ENCODE data around the gene ANKRD61. TPM values are rescaled to one million over a fixed set of nuclear protein-coding genes. Genes with fewer than 3 reads are reported as not detected.
A peak's percentile ranks its signal among the peaks of the same experiment; 100 is the strongest.

ANKRD61 gene
- total RNA-seq, 4 donors from 2014 or later: not detected

DNA sequence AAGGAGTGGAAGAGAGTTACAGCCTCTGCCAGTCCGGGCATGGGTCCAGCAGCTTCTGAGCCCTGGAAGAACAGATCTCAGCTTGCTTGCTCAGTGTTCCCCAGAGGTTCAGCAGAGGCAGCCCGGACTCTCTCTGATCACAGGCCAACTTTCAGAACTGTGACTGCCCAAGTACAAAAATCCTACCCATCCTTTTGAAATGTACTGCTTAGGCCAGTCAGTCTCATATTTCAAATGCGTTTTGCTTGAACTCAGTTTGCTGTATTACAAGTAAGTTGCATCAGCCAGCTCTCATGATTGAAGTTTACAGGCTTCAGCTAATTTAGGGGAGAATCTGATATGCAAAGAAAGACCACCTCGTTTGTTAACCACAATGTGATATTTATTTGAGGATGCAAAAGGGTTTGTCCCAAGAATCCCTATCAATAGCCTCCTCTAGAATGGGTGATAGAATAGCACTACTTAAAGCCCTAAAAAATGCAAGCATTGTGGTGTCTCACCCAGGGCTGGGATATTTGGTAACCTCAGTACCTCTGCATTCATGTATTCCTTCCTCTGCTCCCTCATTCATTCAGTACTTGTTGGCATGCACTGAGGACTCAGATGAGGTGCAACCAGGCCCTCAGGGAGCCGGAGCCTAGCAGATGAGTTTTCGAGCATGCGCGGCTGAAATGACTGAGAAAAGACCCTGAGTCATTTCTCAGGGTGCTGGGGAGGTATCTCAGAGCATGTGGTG is 15.1 kb upstream of the ANKRD61 start:
- no peak for DNase-seq (ENCODE audit: extremely low spot score)
- Histone ChIP-seq H3K4me1 (peaks cover 14 to 34% (median 25%) of the 10 kb centered on the region in 4 donors), H3K27me3 (no peaks in the 10 kb centered on the region), H3K9me3 (no peaks in the 10 kb centered on the region), H3K27ac (replicated peaks in 1 of 4) (peak overlapping the region; percentile 37 to 59 (median 56)), H3K36me3 (peaks cover 34 to 77% (median 66%) of the 10 kb centered on the region in 4 donors), H3K4me3 (no peak overlapping the region)
- no peak for TF ChIP-seq POLR2AphosphoS5 (IDR thresholded peaks at IDR 0.05)
- TF ChIP-seq, protein P1, sequence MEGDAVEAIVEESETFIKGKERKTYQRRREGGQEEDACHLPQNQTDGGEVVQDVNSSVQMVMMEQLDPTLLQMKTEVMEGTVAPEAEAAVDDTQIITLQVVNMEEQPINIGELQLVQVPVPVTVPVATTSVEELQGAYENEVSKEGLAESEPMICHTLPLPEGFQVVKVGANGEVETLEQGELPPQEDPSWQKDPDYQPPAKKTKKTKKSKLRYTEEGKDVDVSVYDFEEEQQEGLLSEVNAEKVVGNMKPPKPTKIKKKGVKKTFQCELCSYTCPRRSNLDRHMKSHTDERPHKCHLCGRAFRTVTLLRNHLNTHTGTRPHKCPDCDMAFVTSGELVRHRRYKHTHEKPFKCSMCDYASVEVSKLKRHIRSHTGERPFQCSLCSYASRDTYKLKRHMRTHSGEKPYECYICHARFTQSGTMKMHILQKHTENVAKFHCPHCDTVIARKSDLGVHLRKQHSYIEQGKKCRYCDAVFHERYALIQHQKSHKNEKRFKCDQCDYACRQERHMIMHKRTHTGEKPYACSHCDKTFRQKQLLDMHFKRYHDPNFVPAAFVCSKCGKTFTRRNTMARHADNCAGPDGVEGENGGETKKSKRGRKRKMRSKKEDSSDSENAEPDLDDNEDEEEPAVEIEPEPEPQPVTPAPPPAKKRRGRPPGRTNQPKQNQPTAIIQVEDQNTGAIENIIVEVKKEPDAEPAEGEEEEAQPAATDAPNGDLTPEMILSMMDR (IDR thresholded peaks at IDR 0.05): no peak
- TF ChIP-seq EP300 (IDR thresholded peaks at IDR 0.05): no peak
- intact Hi-C loops (cut with DNase I): no loop called here
- 68% methylated on average over 8 of the region's 8 CpGs for WGBS

DNA sequence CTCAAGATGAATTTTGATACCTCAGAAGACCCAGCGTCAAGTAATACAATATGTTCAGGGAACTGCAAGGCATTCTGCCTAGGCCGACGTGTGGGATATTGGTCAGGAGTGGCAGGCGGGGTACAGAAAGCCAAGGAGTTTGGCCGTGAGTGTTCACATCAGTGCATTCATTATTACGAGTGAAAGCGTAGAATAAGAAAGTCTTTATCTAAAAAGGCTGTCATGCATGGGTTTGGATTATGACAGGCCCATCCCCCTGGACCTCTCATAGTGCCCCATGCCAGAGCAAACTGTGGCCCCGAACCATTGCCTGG is 14.6 kb upstream of the ANKRD61 start:
- WGBS: 91% methylated on average over 7 of the region's 8 CpGs
- H3K27ac ChIP-seq (replicated peaks in 1 of 4): peak overlapping the region in 2 of 4 donors; percentile 58 to 59
- intact Hi-C loops (cut with DNase I): no loop called here
- TF ChIP-seq POLR2A (IDR thresholded peaks at IDR 0.05; ENCODE audit: low read depth): no peak
- H3K4me3 ChIP-seq: no peak overlapping the region
- no peak for DNase-seq (ENCODE audit: extremely low spot score)
- H3K4me1 ChIP-seq: peaks cover 14 to 32% (median 22%) of the 10 kb centered on the region in 4 donors
- H3K27me3 ChIP-seq: no peaks in the 10 kb centered on the region
- peaks cover 38 to 81% (median 70%) of the 10 kb centered on the region in 4 donors for H3K36me3 ChIP-seq
- no peaks in the 10 kb centered on the region for H3K9me3 ChIP-seq

DNA sequence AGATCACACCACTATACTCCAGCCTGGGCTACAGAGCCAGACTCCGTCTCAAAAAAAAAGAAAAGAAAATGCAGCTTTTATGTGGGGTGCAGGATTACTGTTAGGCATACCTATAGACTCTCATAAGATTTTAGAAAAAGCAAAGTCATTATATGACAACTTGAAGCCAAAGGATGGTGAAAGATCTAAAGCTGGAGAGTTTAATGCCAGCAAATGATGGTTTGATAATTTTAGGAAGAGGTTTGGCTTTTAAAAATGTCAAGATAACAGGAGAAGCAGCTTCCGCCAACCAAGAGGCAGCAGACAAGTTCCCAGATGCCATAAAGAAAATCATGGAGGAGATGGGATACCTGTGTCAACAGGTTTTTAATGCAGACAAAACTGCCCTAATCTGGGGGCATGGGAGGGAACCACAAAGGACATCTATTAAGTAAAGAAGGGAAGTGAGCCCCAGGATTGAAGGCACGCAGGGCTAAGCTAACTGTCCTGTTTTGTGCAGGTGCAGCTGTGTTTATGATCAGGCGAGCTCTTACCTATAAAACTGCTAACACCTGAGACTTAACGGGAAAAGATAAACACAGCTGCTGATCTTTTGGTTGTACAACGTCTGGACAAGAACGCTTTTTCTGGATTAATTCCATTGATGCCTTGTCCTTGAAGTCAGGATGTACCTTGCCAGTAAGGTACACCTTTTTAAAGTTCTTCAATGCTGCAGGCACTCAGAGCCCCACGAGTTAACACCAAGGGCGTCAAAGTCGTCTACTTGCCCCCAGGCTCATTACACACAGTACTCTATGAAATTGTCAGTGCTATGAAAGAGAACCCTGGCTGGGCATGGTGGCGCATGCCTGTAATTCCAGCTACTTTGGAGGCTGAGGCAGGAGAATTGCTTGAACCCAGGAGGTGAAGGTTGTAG is 10.5 kb upstream of the ANKRD61 start:
- no peak for TF ChIP-seq POLR2AphosphoS5 (IDR thresholded peaks at IDR 0.05)
- intact Hi-C loops (cut with DNase I): no loop called here
- WGBS: 85% methylated on average over 11 of the region's 11 CpGs
- Histone ChIP-seq H3K27ac (replicated peaks in 1 of 4) (no peak overlapping the region), H3K4me3 (no peak overlapping the region), H3K27me3 (no peaks in the 10 kb centered on the region), H3K36me3 (peaks cover 70 to 100% (median 94%) of the 10 kb centered on the region in 4 donors), H3K9me3 (no peaks in the 10 kb centered on the region), H3K4me1 (peaks cover 6 to 15% (median 10%) of the 10 kb centered on the region in 4 donors)
- DNase-seq (ENCODE audit: extremely low spot score): no peak

DNA sequence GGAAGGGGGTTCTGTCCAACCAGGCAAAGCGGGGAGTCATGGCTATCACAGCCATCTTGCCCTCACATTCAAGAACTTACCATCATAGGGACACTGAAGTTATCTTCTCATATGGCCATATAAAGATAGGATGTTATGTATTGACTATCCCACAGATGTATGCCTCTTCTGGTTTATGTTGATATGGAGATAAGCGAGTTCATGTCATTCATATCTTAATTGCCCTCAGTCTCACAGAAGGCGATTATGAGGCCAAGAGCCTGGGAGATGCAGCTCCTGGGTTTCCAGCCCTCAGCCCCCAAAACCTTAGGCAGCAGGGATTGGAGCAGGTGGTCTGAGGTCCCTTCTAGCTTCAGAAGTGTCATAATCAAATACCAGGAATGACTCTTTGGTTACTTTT is 8.5 kb upstream of the ANKRD61 start:
- peaks cover 3 to 17% (median 8%) of the 10 kb centered on the region in 4 donors for H3K4me1 ChIP-seq
- no peaks in the 10 kb centered on the region for H3K9me3 ChIP-seq

DNA sequence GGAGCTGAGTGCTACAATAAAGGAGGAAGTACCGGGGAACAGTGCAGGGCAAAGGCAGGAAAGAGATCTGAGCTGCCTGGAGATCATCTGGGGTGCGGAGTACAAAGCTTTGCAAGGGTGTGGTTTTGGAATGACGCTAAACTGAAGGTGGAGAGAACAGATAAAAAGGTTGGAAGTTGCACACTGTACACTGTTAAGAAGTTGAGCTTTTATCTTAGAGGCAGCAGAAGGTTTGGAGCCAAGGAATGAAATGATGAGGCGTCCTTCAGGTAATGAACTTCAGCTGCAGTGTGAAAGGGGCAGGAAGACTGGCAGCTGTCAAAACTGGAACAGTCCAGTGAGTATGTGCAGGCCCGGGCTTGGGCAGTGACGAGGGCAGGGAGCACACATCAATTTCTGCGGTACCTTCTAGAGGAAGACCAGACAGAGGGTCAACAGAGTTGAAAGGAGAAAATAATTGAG is 7.2 kb upstream of the ANKRD61 start:
- no peak overlapping the region for H3K4me3 ChIP-seq
- H3K4me1 ChIP-seq: peaks cover 3 to 17% (median 8%) of the 10 kb centered on the region in 4 donors
- DNase-seq (ENCODE audit: extremely low spot score): no peak
- no peaks in the 10 kb centered on the region for H3K27me3 ChIP-seq
- TF ChIP-seq EP300 (IDR thresholded peaks at IDR 0.05) (no peak), POLR2A (IDR thresholded peaks at IDR 0.05; ENCODE audit: low read depth) (no peak), POLR2AphosphoS5 (IDR thresholded peaks at IDR 0.05) (no peak)
- TF ChIP-seq, protein P1 (IDR thresholded peaks at IDR 0.05): no peak
- 86% methylated on average over 7 of the region's 7 CpGs for WGBS
- no peak overlapping the region for H3K27ac ChIP-seq (replicated peaks in 1 of 4)
- H3K9me3 ChIP-seq: no peaks in the 10 kb centered on the region
- intact Hi-C loops (cut with DNase I): no loop called here
- peaks cover 80 to 100% (median 95%) of the 10 kb centered on the region in 4 donors for H3K36me3 ChIP-seq

More for the DNA sequence above, 8.5 kb upstream of the ANKRD61 start:
- H3K27ac ChIP-seq (replicated peaks in 1 of 4): no peak overlapping the region
- peaks cover 82 to 100% (median 96%) of the 10 kb centered on the region in 4 donors for H3K36me3 ChIP-seq
- no peak overlapping the region for H3K4me3 ChIP-seq
- TF ChIP-seq POLR2AphosphoS5 (IDR thresholded peaks at IDR 0.05) (no peak), POLR2A (IDR thresholded peaks at IDR 0.05; ENCODE audit: low read depth) (no peak), EP300 (IDR thresholded peaks at IDR 0.05) (no peak)
- TF ChIP-seq, protein P1 (IDR thresholded peaks at IDR 0.05): no peak
- no peak for DNase-seq (ENCODE audit: extremely low spot score)
- intact Hi-C loops (cut with DNase I): no loop called here
- H3K27me3 ChIP-seq: no peaks in the 10 kb centered on the region
- 100% methylated on average over 3 of the region's 3 CpGs for WGBS
